ENCODE measurements around the gene POU3F4. TPM values are rescaled to one million over a fixed set of nuclear protein-coding genes. Genes with fewer than 3 reads are reported as not detected.

Gene POU3F4
- total RNA-seq = not detected in 2 replicates

GRCh38 chrX:83508006-83508405 is at the start of gene POU3F4:
Gene POU3F4 (plus strand): TSS chrX:83508290. CDS start chrX:83508325, 35 bp downstream.

Measured in smooth muscle cell of the umbilical artery (primary cell).